GM23338 (cell line): ENCODE results near the gene KCNT2. TPM values are rescaled to one million over a fixed set of nuclear protein-coding genes. Genes with fewer than 3 reads are reported as not detected.

Experiments used
- ATAC-seq: fragments of 200-7000 bp; cut with Tn5 transposase; 3 replicates; pipeline ENCODE4 v1.9.1; 2020
- DNase-seq: peaks from one replicate; pipeline ENCODE4 v3.0.0-alpha.2; 2015; ENCODE audit warnings: low spot score
- H2AFZ ChIP-seq: fragments of 200-600 bp; sonication (generic); 2 replicates; pipeline ENCODE4 v1.8.0; 2016; ENCODE audit warnings: antibody characterized with exemption, mild to moderate bottlenecking, moderate library complexity
- H3F3A ChIP-seq: fragments of 200-600 bp; sonication (generic); replicated peaks from 2 replicates; pipeline ENCODE4 v1.8.0; 2017; ENCODE audit warnings: antibody characterized with exemption, mixed run types, low read depth
- H3K27ac ChIP-seq: fragments of 200-600 bp; sonication (generic); 2 replicates; pipeline ENCODE4 v1.6.1; 2016; ENCODE audit warnings: low read depth
- H3K27me3 ChIP-seq: fragments of 200-600 bp; sonication (generic); 2 replicates; pipeline ENCODE4 v1.8.0; 2016; ENCODE audit warnings: mild to moderate bottlenecking, mixed run types, moderate library complexity; ENCODE audit not compliant: insufficient read depth
- H3K36me3 ChIP-seq: fragments of 200-600 bp; sonication (generic); 2 replicates; pipeline ENCODE4 v1.8.0; 2016; ENCODE audit warnings: mild to moderate bottlenecking; ENCODE audit not compliant: insufficient read depth
- H3K4me1 ChIP-seq: fragments of 200-600 bp; sonication (generic); 2 replicates; pipeline ENCODE4 v1.8.0; 2016; ENCODE audit warnings: mild to moderate bottlenecking, moderate library complexity; ENCODE audit not compliant: insufficient read depth
- H3K4me2 ChIP-seq: fragments of 200-600 bp; sonication (generic); 2 replicates; pipeline ENCODE4 v1.7.1; 2017; ENCODE audit warnings: mixed run types
- H3K4me3 ChIP-seq: fragments of 200-600 bp; sonication (generic); 2 replicates; pipeline ENCODE4 v1.6.1; 2016; ENCODE audit warnings: mixed run types
- H3K79me2 ChIP-seq: fragments of 200-600 bp; sonication (generic); replicated peaks from 2 replicates; pipeline ENCODE4 v1.8.0; 2017; ENCODE audit warnings: mild to moderate bottlenecking; ENCODE audit not compliant: insufficient read depth
- H3K9me2 ChIP-seq: fragments of 200-600 bp; sonication (generic); 2 replicates; pipeline ENCODE4 v1.8.0; 2017; ENCODE audit not compliant: insufficient read depth
- H4K20me1 ChIP-seq: fragments of 200-600 bp; sonication (generic); replicated peaks from 2 replicates; pipeline ENCODE4 v1.8.0; 2017; ENCODE audit warnings: mild to moderate bottlenecking; ENCODE audit not compliant: insufficient read depth
- H3K27ac Mint-ChIP-seq: 2 replicates; pipeline ENCODE4 v1.8.0; 2020; ENCODE audit warnings: inconsistent platforms, mild to moderate bottlenecking, moderate library complexity, mixed read lengths
- H3K27me3 Mint-ChIP-seq: 3 replicates; pipeline ENCODE4 v1.8.0; 2022; ENCODE audit warnings: low read depth, mild to moderate bottlenecking, moderate library complexity, mixed read lengths, inconsistent platforms; ENCODE audit not compliant: insufficient read depth, poor library complexity
- H3K36me3 Mint-ChIP-seq: 3 replicates; pipeline ENCODE4 v1.8.0; 2021; ENCODE audit warnings: low read depth, mild to moderate bottlenecking, inconsistent platforms, moderate library complexity, mixed read lengths
- H3K4me1 Mint-ChIP-seq: 3 replicates; pipeline ENCODE4 v1.8.0; 2020; ENCODE audit warnings: mild to moderate bottlenecking, inconsistent platforms, mixed read lengths
- H3K4me3 Mint-ChIP-seq: 3 replicates; pipeline ENCODE4 v1.8.0; 2021; ENCODE audit warnings: moderate library complexity, mild to moderate bottlenecking, inconsistent platforms, mixed read lengths
- H3K9me3 Mint-ChIP-seq: 3 replicates; pipeline ENCODE4 v1.8.0; 2020; ENCODE audit warnings: moderate library complexity, mild to moderate bottlenecking, inconsistent platforms, mixed read lengths
- CREB1 ChIP-seq: fragments of 250-450 bp; sonication (Bioruptor Pico); IDR thresholded peaks from 2 replicates; pipeline ENCODE4 v1.5.0; 2020; ENCODE audit warnings: low read depth, mild to moderate bottlenecking, moderate library complexity
- EZH2 ChIP-seq: fragments of 200-600 bp; sonication (generic); IDR thresholded peaks from one replicate; pipeline ENCODE4 v1.8.0; 2017; ENCODE audit warnings: antibody characterized with exemption, mild to moderate bottlenecking, low read depth; ENCODE audit not compliant: unreplicated experiment
- EZH2phosphoT487 ChIP-seq: fragments of 200-600 bp; sonication (generic); IDR thresholded peaks from one replicate; pipeline ENCODE4 v1.8.1; 2018; ENCODE audit warnings: antibody characterized with exemption; ENCODE audit not compliant: unreplicated experiment
- NANOG ChIP-seq: IDR thresholded peaks from 2 replicates; pipeline ENCODE4 v1.6.1; 2016; ENCODE audit warnings: antibody characterized with exemption, borderline replicate concordance
- POLR2AphosphoS5 ChIP-seq: IDR thresholded peaks from 2 replicates; pipeline ENCODE4 v1.6.1; 2016; ENCODE audit warnings: antibody characterized with exemption, low read depth
- STAT1 ChIP-seq: IDR thresholded peaks from one replicate; pipeline ENCODE4 v1.6.1; 2016; ENCODE audit warnings: antibody characterized with exemption; ENCODE audit not compliant: unreplicated experiment
- polyA plus RNA-seq: library from polyadenylated mRNA; unstranded; fragments of >200 nt; fragmentation: Nextera tagmentation; extraction: Ambion mirVana; gene quantifications from 2 replicates; pipeline ENCODE4 v1.2.1, GENCODE V29; 2016
- total RNA-seq: library from RNA; depleted of rRNA; stranded (reverse); fragments of >200 nt; shearing (Covaris generic); gene quantifications from 2 replicates; pipeline ENCODE4 v1.2.3, GENCODE V29; 2014
- TF ChIP-seq, protein P1 (sequence below): fragments of 250-450 bp; sonication (Bioruptor Pico); IDR thresholded peaks from 2 replicates; pipeline ENCODE4 v1.5.0; 2020; ENCODE audit warnings: mild to moderate bottlenecking, moderate library complexity
- TF ChIP-seq, protein P2 (sequence below), 2 experiments: fragments of 200-600 bp in 1 of 2; sonication (generic) in 1 of 2; conservative IDR thresholded peaks; 2 replicates each; pipeline versions ENCODE4 v1.5.1 to v1.6.1; 2016 to 2017; ENCODE audit warnings: antibody characterized with exemption in 2 of 2, low read depth in 2 of 2, mild to moderate bottlenecking in 2 of 2, moderate library complexity in 1 of 2
- TF ChIP-seq, protein P3 (sequence below): IDR thresholded peaks from 2 replicates; pipeline ENCODE4 v1.6.1; 2016; ENCODE audit warnings: antibody characterized with exemption
- TF ChIP-seq, protein P4 (sequence below): IDR thresholded peaks from one replicate; pipeline ENCODE4 v1.6.1; 2018; ENCODE audit warnings: antibody characterized with exemption; ENCODE audit not compliant: unreplicated experiment

Gene KCNT2
- total and polyA plus RNA-seq, 2 experiments from 2014 or later = 5.4 to 13.4 TPM

DNA sequence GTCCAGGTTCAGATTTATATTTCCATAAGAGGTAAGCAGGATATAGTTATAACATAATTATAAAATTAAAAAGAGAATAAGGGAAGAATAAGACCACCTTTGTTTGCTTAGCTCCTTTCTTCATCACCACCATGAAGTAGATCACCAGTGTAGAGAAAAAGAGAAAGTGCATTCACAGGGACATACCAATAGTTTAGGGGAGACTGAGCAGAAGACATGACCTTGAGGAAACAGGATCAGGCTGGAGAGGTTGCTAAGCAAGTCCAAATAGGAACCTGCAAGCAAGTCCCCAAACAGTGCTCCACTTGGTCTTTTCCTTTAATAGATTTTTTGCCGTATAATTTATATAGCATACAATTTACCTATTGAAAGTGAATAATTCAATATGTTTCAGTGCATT lies 63.0 kb downstream of the KCNT2 start (continued):
- TF ChIP-seq, protein P1, sequence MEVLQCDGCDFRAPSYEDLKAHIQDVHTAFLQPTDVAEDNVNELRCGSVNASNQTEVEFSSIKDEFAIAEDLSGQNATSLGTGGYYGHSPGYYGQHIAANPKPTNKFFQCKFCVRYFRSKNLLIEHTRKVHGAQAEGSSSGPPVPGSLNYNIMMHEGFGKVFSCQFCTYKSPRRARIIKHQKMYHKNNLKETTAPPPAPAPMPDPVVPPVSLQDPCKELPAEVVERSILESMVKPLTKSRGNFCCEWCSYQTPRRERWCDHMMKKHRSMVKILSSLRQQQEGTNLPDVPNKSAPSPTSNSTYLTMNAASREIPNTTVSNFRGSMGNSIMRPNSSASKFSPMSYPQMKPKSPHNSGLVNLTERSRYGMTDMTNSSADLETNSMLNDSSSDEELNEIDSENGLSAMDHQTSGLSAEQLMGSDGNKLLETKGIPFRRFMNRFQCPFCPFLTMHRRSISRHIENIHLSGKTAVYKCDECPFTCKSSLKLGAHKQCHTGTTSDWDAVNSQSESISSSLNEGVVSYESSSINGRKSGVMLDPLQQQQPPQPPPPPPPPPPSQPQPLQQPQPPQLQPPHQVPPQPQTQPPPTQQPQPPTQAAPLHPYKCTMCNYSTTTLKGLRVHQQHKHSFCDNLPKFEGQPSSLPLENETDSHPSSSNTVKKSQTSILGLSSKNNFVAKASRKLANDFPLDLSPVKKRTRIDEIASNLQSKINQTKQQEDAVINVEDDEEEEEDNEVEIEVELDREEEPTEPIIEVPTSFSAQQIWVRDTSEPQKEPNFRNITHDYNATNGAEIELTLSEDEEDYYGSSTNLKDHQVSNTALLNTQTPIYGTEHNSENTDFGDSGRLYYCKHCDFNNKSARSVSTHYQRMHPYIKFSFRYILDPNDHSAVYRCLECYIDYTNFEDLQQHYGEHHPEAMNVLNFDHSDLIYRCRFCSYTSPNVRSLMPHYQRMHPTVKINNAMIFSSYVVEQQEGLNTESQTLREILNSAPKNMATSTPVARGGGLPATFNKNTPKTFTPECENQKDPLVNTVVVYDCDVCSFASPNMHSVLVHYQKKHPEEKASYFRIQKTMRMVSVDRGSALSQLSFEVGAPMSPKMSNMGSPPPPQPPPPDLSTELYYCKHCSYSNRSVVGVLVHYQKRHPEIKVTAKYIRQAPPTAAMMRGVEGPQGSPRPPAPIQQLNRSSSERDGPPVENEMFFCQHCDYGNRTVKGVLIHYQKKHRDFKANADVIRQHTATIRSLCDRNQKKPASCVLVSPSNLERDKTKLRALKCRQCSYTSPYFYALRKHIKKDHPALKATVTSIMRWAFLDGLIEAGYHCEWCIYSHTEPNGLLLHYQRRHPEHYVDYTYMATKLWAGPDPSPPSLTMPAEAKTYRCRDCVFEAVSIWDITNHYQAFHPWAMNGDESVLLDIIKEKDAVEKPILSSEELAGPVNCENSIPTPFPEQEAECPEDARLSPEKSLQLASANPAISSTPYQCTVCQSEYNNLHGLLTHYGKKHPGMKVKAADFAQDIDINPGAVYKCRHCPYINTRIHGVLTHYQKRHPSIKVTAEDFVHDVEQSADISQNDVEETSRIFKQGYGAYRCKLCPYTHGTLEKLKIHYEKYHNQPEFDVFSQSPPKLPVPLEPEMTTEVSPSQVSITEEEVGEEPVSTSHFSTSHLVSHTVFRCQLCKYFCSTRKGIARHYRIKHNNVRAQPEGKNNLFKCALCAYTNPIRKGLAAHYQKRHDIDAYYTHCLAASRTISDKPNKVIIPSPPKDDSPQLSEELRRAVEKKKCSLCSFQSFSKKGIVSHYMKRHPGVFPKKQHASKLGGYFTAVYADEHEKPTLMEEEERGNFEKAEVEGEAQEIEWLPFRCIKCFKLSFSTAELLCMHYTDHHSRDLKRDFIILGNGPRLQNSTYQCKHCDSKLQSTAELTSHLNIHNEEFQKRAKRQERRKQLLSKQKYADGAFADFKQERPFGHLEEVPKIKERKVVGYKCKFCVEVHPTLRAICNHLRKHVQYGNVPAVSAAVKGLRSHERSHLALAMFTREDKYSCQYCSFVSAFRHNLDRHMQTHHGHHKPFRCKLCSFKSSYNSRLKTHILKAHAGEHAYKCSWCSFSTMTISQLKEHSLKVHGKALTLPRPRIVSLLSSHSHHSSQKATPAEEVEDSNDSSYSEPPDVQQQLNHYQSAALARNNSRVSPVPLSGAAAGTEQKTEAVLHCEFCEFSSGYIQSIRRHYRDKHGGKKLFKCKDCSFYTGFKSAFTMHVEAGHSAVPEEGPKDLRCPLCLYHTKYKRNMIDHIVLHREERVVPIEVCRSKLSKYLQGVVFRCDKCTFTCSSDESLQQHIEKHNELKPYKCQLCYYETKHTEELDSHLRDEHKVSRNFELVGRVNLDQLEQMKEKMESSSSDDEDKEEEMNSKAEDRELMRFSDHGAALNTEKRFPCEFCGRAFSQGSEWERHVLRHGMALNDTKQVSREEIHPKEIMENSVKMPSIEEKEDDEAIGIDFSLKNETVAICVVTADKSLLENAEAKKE (CRISPR knock-in tag) = no peak

DNA sequence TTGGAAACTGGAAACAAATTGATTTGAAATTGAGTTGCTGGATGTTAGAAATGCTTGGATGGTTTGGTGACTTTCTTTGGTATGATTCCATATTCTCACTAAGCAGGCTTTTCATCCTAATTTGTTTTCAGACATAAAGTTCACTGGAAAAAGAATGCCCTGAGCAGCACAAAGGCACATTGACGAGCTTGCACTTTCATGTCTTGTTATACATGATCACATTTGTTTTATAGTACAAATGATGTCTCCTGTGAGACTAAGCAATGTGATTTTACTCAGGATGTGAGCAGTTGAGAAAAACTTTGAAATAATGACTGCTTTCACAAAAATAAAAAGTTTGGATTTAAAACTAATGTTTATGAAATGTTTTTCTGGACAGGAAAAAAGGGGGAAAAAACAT lies 63.6 kb downstream of the KCNT2 start:
- Mint-ChIP-seq H3K27me3 (no peaks in the 10 kb centered on the region), H3K4me3 (no peak overlapping the region), H3K9me3 (peaks cover 9% of the 10 kb centered on the region; the same call in 2 of the 3 replicates), H3K36me3 (peaks cover 19% of the 10 kb centered on the region; the same call in 2 of the 3 replicates), H3K4me1 (no peaks in the 10 kb centered on the region), H3K27ac (no peak overlapping the region)
- Histone ChIP-seq H3K4me1 (no peaks in the 10 kb centered on the region), H2AFZ (no peak overlapping the region), H4K20me1 (0 out of 2 replicates have a peak, but pooled peaks cover 6% of the 10 kb centered on the region), H3K79me2 (peaks cover 75% of the 10 kb centered on the region), H3F3A (no peaks in the 10 kb centered on the region), H3K9me2 (no peaks in the 10 kb centered on the region), H3K36me3 (no peaks in the 10 kb centered on the region), H3K4me3 (no peak overlapping the region), H3K27ac (no peak overlapping the region), H3K27me3 (no peaks in the 10 kb centered on the region), H3K4me2 (no peak overlapping the region)
- DNase-seq = no peak
- ATAC-seq = no peak
- TF ChIP-seq STAT1 (no peak), POLR2AphosphoS5 (no peak), EZH2phosphoT487 (no peak), NANOG (no peak), EZH2 (no peak), CREB1 (CRISPR knock-in tag) (no peak)
- TF ChIP-seq, protein P2, sequence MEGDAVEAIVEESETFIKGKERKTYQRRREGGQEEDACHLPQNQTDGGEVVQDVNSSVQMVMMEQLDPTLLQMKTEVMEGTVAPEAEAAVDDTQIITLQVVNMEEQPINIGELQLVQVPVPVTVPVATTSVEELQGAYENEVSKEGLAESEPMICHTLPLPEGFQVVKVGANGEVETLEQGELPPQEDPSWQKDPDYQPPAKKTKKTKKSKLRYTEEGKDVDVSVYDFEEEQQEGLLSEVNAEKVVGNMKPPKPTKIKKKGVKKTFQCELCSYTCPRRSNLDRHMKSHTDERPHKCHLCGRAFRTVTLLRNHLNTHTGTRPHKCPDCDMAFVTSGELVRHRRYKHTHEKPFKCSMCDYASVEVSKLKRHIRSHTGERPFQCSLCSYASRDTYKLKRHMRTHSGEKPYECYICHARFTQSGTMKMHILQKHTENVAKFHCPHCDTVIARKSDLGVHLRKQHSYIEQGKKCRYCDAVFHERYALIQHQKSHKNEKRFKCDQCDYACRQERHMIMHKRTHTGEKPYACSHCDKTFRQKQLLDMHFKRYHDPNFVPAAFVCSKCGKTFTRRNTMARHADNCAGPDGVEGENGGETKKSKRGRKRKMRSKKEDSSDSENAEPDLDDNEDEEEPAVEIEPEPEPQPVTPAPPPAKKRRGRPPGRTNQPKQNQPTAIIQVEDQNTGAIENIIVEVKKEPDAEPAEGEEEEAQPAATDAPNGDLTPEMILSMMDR (conservative IDR thresholded peaks at IDR 0.05; ENCODE audit: low read depth in 2 of 2) = no peak
- TF ChIP-seq, protein P3, sequence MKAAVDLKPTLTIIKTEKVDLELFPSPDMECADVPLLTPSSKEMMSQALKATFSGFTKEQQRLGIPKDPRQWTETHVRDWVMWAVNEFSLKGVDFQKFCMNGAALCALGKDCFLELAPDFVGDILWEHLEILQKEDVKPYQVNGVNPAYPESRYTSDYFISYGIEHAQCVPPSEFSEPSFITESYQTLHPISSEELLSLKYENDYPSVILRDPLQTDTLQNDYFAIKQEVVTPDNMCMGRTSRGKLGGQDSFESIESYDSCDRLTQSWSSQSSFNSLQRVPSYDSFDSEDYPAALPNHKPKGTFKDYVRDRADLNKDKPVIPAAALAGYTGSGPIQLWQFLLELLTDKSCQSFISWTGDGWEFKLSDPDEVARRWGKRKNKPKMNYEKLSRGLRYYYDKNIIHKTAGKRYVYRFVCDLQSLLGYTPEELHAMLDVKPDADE = no peak
- TF ChIP-seq, protein P4, sequence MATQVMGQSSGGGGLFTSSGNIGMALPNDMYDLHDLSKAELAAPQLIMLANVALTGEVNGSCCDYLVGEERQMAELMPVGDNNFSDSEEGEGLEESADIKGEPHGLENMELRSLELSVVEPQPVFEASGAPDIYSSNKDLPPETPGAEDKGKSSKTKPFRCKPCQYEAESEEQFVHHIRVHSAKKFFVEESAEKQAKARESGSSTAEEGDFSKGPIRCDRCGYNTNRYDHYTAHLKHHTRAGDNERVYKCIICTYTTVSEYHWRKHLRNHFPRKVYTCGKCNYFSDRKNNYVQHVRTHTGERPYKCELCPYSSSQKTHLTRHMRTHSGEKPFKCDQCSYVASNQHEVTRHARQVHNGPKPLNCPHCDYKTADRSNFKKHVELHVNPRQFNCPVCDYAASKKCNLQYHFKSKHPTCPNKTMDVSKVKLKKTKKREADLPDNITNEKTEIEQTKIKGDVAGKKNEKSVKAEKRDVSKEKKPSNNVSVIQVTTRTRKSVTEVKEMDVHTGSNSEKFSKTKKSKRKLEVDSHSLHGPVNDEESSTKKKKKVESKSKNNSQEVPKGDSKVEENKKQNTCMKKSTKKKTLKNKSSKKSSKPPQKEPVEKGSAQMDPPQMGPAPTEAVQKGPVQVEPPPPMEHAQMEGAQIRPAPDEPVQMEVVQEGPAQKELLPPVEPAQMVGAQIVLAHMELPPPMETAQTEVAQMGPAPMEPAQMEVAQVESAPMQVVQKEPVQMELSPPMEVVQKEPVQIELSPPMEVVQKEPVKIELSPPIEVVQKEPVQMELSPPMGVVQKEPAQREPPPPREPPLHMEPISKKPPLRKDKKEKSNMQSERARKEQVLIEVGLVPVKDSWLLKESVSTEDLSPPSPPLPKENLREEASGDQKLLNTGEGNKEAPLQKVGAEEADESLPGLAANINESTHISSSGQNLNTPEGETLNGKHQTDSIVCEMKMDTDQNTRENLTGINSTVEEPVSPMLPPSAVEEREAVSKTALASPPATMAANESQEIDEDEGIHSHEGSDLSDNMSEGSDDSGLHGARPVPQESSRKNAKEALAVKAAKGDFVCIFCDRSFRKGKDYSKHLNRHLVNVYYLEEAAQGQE = no peak
